A549 (cell line): Measurements from ENCODE around the gene RAB1B.
"Not testable (repeated sequence)": the region's sequence is repeated elsewhere in the genome, so short reads cannot be mapped to it uniquely, and the experiment has no call there.

Experiments
- BHLHE40 ChIP-seq: IDR thresholded peaks from 2 replicates; pipeline ENCODE4 v1.6.1; 2012; ENCODE audit warnings: low read depth, low read length, inconsistent platforms
- CEBPB ChIP-seq, 2 experiments: fragments of >200 bp in 1 of 2; sonication (Bioruptor Twin) in 1 of 2; formaldehyde crosslinking in 1 of 2; IDR thresholded peaks; 2 replicates each; pipeline ENCODE4 v1.6.1; 2012 to 2016
- FOSL2 ChIP-seq, 2 experiments: fragments of 450-650 bp in 1 of 2; fragments of >200 bp in 1 of 2; sonication (Bioruptor Twin) in 1 of 2; formaldehyde crosslinking; IDR thresholded peaks; 2 replicates each; pipeline versions ENCODE4 v1.5.0 to v1.6.1; 2016 to 2020; ENCODE audit warnings: mild to moderate bottlenecking in 1 of 2, moderate library complexity in 1 of 2
- MYC ChIP-seq: IDR thresholded peaks from 2 replicates; pipeline ENCODE4 v1.6.1; 2012; ENCODE audit warnings: mild to moderate bottlenecking, inconsistent platforms, low read length, improper control_type of control experiment, borderline replicate concordance
- POLR2A ChIP-seq: IDR thresholded peaks from 2 replicates; pipeline ENCODE4 v1.6.1; 2012; ENCODE audit warnings: mild to moderate bottlenecking, low read length
- RNF2 ChIP-seq: fragments of 200-600 bp; sonication (generic); IDR thresholded peaks from 2 replicates; pipeline ENCODE4 v1.6.1; 2016; ENCODE audit warnings: low read depth, mild to moderate bottlenecking, antibody characterized with exemption, moderate library complexity, borderline replicate concordance
- TF ChIP-seq, protein P1 (sequence below): fragments of >200 bp; sonication (Bioruptor Twin); formaldehyde crosslinking; IDR thresholded peaks from 3 replicates; pipeline ENCODE4 v1.5.1; 2016

DNA sequence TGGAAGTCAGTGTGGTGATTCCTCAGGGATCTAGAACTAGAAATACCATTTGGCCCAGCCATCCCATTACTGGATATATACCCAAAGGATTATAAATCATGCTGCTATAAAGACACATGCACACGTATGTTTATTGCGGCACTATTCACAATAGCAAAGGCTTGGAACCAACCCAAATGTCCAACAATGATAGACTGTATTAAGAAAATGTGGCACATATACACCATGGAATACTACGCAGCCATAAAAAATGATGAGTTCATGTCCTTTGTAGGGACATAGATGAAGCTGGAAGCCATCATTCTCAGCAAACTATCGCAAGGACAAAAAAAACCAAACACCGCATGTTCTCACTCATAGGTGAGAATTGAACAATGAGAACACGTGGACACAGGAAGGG is 52.3 kb downstream of the RAB1B start:
- TF ChIP-seq MYC; RNF2; FOSL2 (IDR thresholded peaks at IDR 0.05); FOSL2 (CRISPR knock-in tag; IDR thresholded peaks at IDR 0.05); CEBPB (IDR thresholded peaks at IDR 0.05); BHLHE40; POLR2A: not testable (repeated sequence)
- TF ChIP-seq, protein P1, sequence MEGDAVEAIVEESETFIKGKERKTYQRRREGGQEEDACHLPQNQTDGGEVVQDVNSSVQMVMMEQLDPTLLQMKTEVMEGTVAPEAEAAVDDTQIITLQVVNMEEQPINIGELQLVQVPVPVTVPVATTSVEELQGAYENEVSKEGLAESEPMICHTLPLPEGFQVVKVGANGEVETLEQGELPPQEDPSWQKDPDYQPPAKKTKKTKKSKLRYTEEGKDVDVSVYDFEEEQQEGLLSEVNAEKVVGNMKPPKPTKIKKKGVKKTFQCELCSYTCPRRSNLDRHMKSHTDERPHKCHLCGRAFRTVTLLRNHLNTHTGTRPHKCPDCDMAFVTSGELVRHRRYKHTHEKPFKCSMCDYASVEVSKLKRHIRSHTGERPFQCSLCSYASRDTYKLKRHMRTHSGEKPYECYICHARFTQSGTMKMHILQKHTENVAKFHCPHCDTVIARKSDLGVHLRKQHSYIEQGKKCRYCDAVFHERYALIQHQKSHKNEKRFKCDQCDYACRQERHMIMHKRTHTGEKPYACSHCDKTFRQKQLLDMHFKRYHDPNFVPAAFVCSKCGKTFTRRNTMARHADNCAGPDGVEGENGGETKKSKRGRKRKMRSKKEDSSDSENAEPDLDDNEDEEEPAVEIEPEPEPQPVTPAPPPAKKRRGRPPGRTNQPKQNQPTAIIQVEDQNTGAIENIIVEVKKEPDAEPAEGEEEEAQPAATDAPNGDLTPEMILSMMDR, result not testable (repeated sequence)
